ENCODE measurements around the gene RGP1. TPM values are rescaled to one million over a fixed set of nuclear protein-coding genes. Genes with fewer than 3 reads are reported as not detected.

RGP1 gene
- total and polyA plus RNA-seq, 9 of the 15 experiments (the other 6 are each of a cell fraction or from before 2014, with no cell fraction given) = 0.42 to 13.8 (median 6.7) TPM

GRCh38 chr9:35728041-35728971, 20.8 kb upstream of the RGP1 start (continued):
- TF ChIP-seq CTBP1 (IDR thresholded peaks at IDR 0.05; ENCODE audit: borderline replicate concordance) (peak; percentile 81; the same call in 1 of the 2 replicates), ZNF398 (CRISPR knock-in tag; IDR thresholded peaks at IDR 0.05) (no peak), ELF4 (CRISPR knock-in tag; IDR thresholded peaks at IDR 0.05) (0 out of 2 replicates have a peak, but pooled peaks have one; percentile 20), CEBPG (CRISPR knock-in tag; IDR thresholded peaks at IDR 0.05) (0 out of 2 replicates have a peak, but pooled peaks have one; percentile 17), CEBPG (tag; conservative IDR thresholded peaks at IDR 0.05 in 1 of 2, IDR thresholded peaks at IDR 0.05 in 1 of 2) (peak; percentile 39; a peak in 2 of 4 replicates), RNF2 (IDR thresholded peaks at IDR 0.05) (peak; percentile 81), ZNF212 (CRISPR knock-in tag; IDR thresholded peaks at IDR 0.05) (no peak), RBM25 (IDR thresholded peaks at IDR 0.05; ENCODE audit: low read depth, low read length, severe bottlenecking) (no peak), ZNF707 (CRISPR knock-in tag; conservative IDR thresholded peaks at IDR 0.05) (no peak), POLR2G (IDR thresholded peaks at IDR 0.05; ENCODE audit: low read depth, low read length) (peak; percentile 47), MTA3 (IDR thresholded peaks at IDR 0.05; ENCODE audit: borderline replicate concordance) (peak; percentile 59; the same call in 1 of the 2 replicates), TGIF2 (CRISPR knock-in tag; IDR thresholded peaks at IDR 0.05) (no peak), ZNF217 (CRISPR knock-in tag; IDR thresholded peaks at IDR 0.05) (no peak), ARID2 (IDR thresholded peaks at IDR 0.05) (no peak), MLLT1 (IDR thresholded peaks at IDR 0.05) (peak; percentile 66 to 86; a peak in 3 of 4 replicates), OTX1 (CRISPR knock-in tag; IDR thresholded peaks at IDR 0.05) (no peak), ZMIZ1 (IDR thresholded peaks at IDR 0.05; ENCODE audit: low read depth in 2 of 2, low read length in 2 of 2) (peak in 1 of 2 experiments; percentile 73; a peak in 1 of 4 replicates), SNAPC5 (CRISPR knock-in tag; IDR thresholded peaks at IDR 0.05) (no peak), USF1 (CRISPR knock-in tag; IDR thresholded peaks at IDR 0.05) (no peak)
